ENCODE results near the gene TBC1D12.

TBC1D12 gene

GRCh38 chr10:94407668-94408067 lies 5.3 kb downstream of the TBC1D12 start:
- DNase-seq (ENCODE audit: low spot score), result no peak

- no peak for DNase-seq (ENCODE audit: low spot score)
These were observed 6.8 kb downstream of the TBC1D12 start for GRCh38 chr10:94409021-94409657.

- no peak for DNase-seq (ENCODE audit: low spot score)
These were observed 9.0 kb downstream of the TBC1D12 start for GRCh38 chr10:94411304-94411703.

GRCh38 chr10:94412449-94412848 lies 10.1 kb downstream of the TBC1D12 start:
- DNase-seq (ENCODE audit: low spot score), result no peak

- DNase-seq (ENCODE audit: low spot score), result no peak
These were observed 11.0 kb downstream of the TBC1D12 start for GRCh38 chr10:94413361-94413760.

- no peak for DNase-seq (ENCODE audit: low spot score)
These were observed 14.6 kb downstream of the TBC1D12 start for GRCh38 chr10:94416896-94417295.

- DNase-seq (ENCODE audit: low spot score), result no peak
These were observed 15.0 kb downstream of the TBC1D12 start for GRCh38 chr10:94417321-94417720.

- DNase-seq (ENCODE audit: low spot score), result no peak
These were observed 18.2 kb downstream of the TBC1D12 start for GRCh38 chr10:94420516-94420915.

GRCh38 chr10:94420998-94421528 lies 18.7 kb downstream of the TBC1D12 start:
- DNase-seq (ENCODE audit: low spot score), result no peak

- DNase-seq (ENCODE audit: low spot score), result no peak
These were observed 21.3 kb downstream of the TBC1D12 start for GRCh38 chr10:94423627-94424026.

GRCh38 chr10:94424714-94425337 lies 22.5 kb downstream of the TBC1D12 start:
- no peak for DNase-seq (ENCODE audit: low spot score)

- no peak for DNase-seq (ENCODE audit: low spot score)
These were observed 23.6 kb downstream of the TBC1D12 start for GRCh38 chr10:94425942-94426341.

GRCh38 chr10:94427166-94427565 lies 24.8 kb downstream of the TBC1D12 start:
- no peak for DNase-seq (ENCODE audit: low spot score)

- no peak for DNase-seq (ENCODE audit: low spot score)
These were observed 26.7 kb downstream of the TBC1D12 start for GRCh38 chr10:94428766-94429707.

GRCh38 chr10:94430701-94431100 lies 28.4 kb downstream of the TBC1D12 start:
- DNase-seq (ENCODE audit: low spot score), result no peak

- DNase-seq (ENCODE audit: low spot score), result no peak
These were observed 30.1 kb downstream of the TBC1D12 start for GRCh38 chr10:94432443-94432842.

GRCh38 chr10:94439275-94439861 lies 37.0 kb downstream of the TBC1D12 start:
- DNase-seq (ENCODE audit: low spot score), result peak; percentile 8

GRCh38 chr10:94440096-94440495 lies 37.8 kb downstream of the TBC1D12 start:
- no peak for DNase-seq (ENCODE audit: low spot score)

- no peak for DNase-seq (ENCODE audit: low spot score)
These were observed 40.7 kb downstream of the TBC1D12 start for GRCh38 chr10:94443047-94443446.

GRCh38 chr10:94443549-94443948 lies 41.2 kb downstream of the TBC1D12 start:
- DNase-seq (ENCODE audit: low spot score), result no peak

- no peak for DNase-seq (ENCODE audit: low spot score)
These were observed 48.4 kb downstream of the TBC1D12 start for GRCh38 chr10:94450782-94451181.

- DNase-seq (ENCODE audit: low spot score), result no peak
These were observed 49.7 kb downstream of the TBC1D12 start for GRCh38 chr10:94451883-94452519.
